HG03103 (cell line): ENCODE data around the gene BCL2L11.
A peak's percentile ranks its signal among the peaks of the same experiment; 100 is the strongest.

Experiments
- ATAC-seq: cut with Tn5 transposase; IDR thresholded peaks from one replicate; pipeline ENCODE4 v1.9.1; 2021; ENCODE audit warnings: low read depth; ENCODE audit not compliant: unreplicated experiment

The BCL2L11 gene

GRCh38 chr2:111117598-111118480, 2.9 kb upstream of the BCL2L11 start:
- no peak for ATAC-seq

GRCh38 chr2:111118481-111118980, 2.2 kb upstream of the BCL2L11 start:
- no peak for ATAC-seq

- no peak for ATAC-seq
These were observed 1.5 kb upstream of the BCL2L11 start for GRCh38 chr2:111118981-111119821.

- no peak for ATAC-seq
These were observed 877 bp upstream of the BCL2L11 start for GRCh38 chr2:111119822-111120252.

GRCh38 chr2:111121028-111121827, 514 bp downstream of the BCL2L11 start:
- no peak for ATAC-seq

GRCh38 chr2:111121828-111122630, 1.3 kb downstream of the BCL2L11 start:
- peak; percentile 41 for ATAC-seq

- no peak for ATAC-seq
These were observed 2.1 kb downstream of the BCL2L11 start for GRCh38 chr2:111122631-111123421.

- no peak for ATAC-seq
These were observed 3.0 kb downstream of the BCL2L11 start for GRCh38 chr2:111123751-111124150.

- ATAC-seq = no peak
These were observed 5.9 kb downstream of the BCL2L11 start for GRCh38 chr2:111126581-111126980.

- no peak for ATAC-seq
These were observed 6.6 kb downstream of the BCL2L11 start for GRCh38 chr2:111127351-111127750.

GRCh38 chr2:111128096-111128495, 7.4 kb downstream of the BCL2L11 start:
- ATAC-seq = no peak

- no peak for ATAC-seq
These were observed 12.9 kb downstream of the BCL2L11 start for GRCh38 chr2:111133603-111134002.

GRCh38 chr2:111134055-111134454, 13.3 kb downstream of the BCL2L11 start:
- ATAC-seq = no peak

- ATAC-seq = no peak
These were observed 14.7 kb downstream of the BCL2L11 start for GRCh38 chr2:111135237-111135909.

- no peak for ATAC-seq
These were observed 15.2 kb downstream of the BCL2L11 start for GRCh38 chr2:111135910-111136297.

- no peak for ATAC-seq
These were observed 18.1 kb downstream of the BCL2L11 start for GRCh38 chr2:111138839-111139238.

GRCh38 chr2:111139637-111140317, 19.1 kb downstream of the BCL2L11 start:
- ATAC-seq = no peak

- ATAC-seq = no peak
These were observed 20.1 kb downstream of the BCL2L11 start for GRCh38 chr2:111140815-111141214.
